A549 (cell line): ENCODE measurements around the gene INSIG2. TPM values are rescaled to one million over a fixed set of nuclear protein-coding genes. Genes with fewer than 3 reads are reported as not detected.

ENCODE experiments used
- ATAC-seq, 2 experiments: fragments of 200-7000 bp in 1 of 2; fragments of >200 bp in 1 of 2; cut with Nextera tagmentation in 1 of 2; cut with Tn5 transposase in 1 of 2; 3 replicates each; pipeline versions ENCODE4 v1.8.0 to v1.9.1; 2018 to 2020; ENCODE audit warnings: mild to moderate bottlenecking in 1 of 2, moderate library complexity in 1 of 2
- CTCF ChIA-PET: fragments of 300-600 bp; sonication (Branson Sonifier 250); formaldehyde crosslinking; extraction: SDS; loops from one replicate; lab custom pipeline; 2021; ENCODE audit warnings: antibody characterized with exemption, inconsistent platforms; lab: Yijun Ruan, JAX
- POLR2A ChIA-PET: fragments of 350-600 bp; formaldehyde crosslinking; extraction: SDS; loops from one replicate; lab custom pipeline; 2021; ENCODE audit warnings: antibody characterized with exemption, inconsistent platforms; lab: Yijun Ruan, JAX
- DNase-seq, 2 experiments: peaks; one replicate each; pipeline versions ENCODE4 v3.0.0 to v3.0.0-alpha.2; 2011 to 2016; ENCODE audit warnings: low read depth in 1 of 2, low spot score in 1 of 2
- FAIRE-seq: peaks from 2 replicates; lab custom pipeline; 2011; peaks lifted over from hg19 to GRCh38; lab: Jason Lieb, UNC
- H3K27ac ChIP-seq, 2 experiments: fragments of >200 bp; sonication (Bioruptor Twin); formaldehyde crosslinking; 3 replicates each; pipeline ENCODE4 v1.5.1; 2016 to 2017
- H3K4me1 ChIP-seq: fragments of >200 bp; sonication (Bioruptor Twin); formaldehyde crosslinking; 3 replicates; pipeline ENCODE4 v1.6.1; 2016
- H3K4me2 ChIP-seq: fragments of >200 bp; sonication (Bioruptor Twin); formaldehyde crosslinking; 3 replicates; pipeline ENCODE4 v1.6.1; 2016
- H3K4me3 ChIP-seq: fragments of >200 bp; sonication (Bioruptor Twin); formaldehyde crosslinking; 3 replicates; pipeline ENCODE4 v1.5.1; 2016
- H3K9me3 ChIP-seq: fragments of >200 bp; sonication (Bioruptor Twin); formaldehyde crosslinking; 3 replicates; pipeline ENCODE4 v1.6.1; 2016
- ATOH8 ChIP-seq: fragments of 250-450 bp; sonication (Bioruptor Pico); IDR thresholded peaks from 2 replicates; pipeline ENCODE4 v1.5.0; 2020; ENCODE audit warnings: low read depth, mild to moderate bottlenecking, moderate library complexity
- BCL3 ChIP-seq: fragments of >200 bp; sonication (Bioruptor Twin); formaldehyde crosslinking; IDR thresholded peaks from 3 replicates; pipeline ENCODE4 v1.6.1; 2016
- CBX8 ChIP-seq: fragments of 200-600 bp; sonication (generic); IDR thresholded peaks from 2 replicates; pipeline ENCODE4 v1.6.1; 2016
- CTCF ChIP-seq: fragments of >200 bp; sonication (Bioruptor Twin); formaldehyde crosslinking; IDR thresholded peaks from 3 replicates; pipeline ENCODE4 v1.5.1; 2016
- EHF ChIP-seq: fragments of 250-450 bp; sonication (Bioruptor Pico); IDR thresholded peaks from 2 replicates; pipeline ENCODE4 v1.5.0; 2020; ENCODE audit warnings: mild to moderate bottlenecking
- FOSB ChIP-seq: fragments of 250-450 bp; sonication (Bioruptor Pico); IDR thresholded peaks from 2 replicates; pipeline ENCODE4 v1.5.0; 2020; ENCODE audit warnings: mild to moderate bottlenecking, moderate library complexity
- GATA3 ChIP-seq: IDR thresholded peaks from 2 replicates; pipeline ENCODE4 v1.6.1; 2012; ENCODE audit warnings: borderline replicate concordance
- HEYL ChIP-seq: fragments of 250-450 bp; sonication (Bioruptor Pico); IDR thresholded peaks from 2 replicates; pipeline ENCODE4 v1.8.0; 2021; ENCODE audit warnings: mild to moderate bottlenecking, moderate library complexity
- HOXA7 ChIP-seq: fragments of 250-450 bp; sonication (Bioruptor Pico); IDR thresholded peaks from 2 replicates; pipeline ENCODE4 v1.5.0; 2020; ENCODE audit warnings: mild to moderate bottlenecking, moderate library complexity
- HOXB5 ChIP-seq: fragments of 250-450 bp; sonication (Bioruptor Pico); IDR thresholded peaks from 2 replicates; pipeline ENCODE4 v1.5.0; 2020; ENCODE audit warnings: mild to moderate bottlenecking, moderate library complexity
- POLR2A ChIP-seq: IDR thresholded peaks from 2 replicates; pipeline ENCODE4 v1.6.1; 2012; ENCODE audit warnings: mild to moderate bottlenecking, low read length
- RAD21 ChIP-seq, 2 experiments: fragments of >200 bp in 1 of 2; sonication (Bioruptor Twin) in 1 of 2; formaldehyde crosslinking in 1 of 2; IDR thresholded peaks in 1 of 2; conservative IDR thresholded peaks in 1 of 2; 2 replicates in 1 of 2; 3 replicates in 1 of 2; pipeline ENCODE4 v1.6.1; 2012 to 2018; ENCODE audit warnings: inconsistent platforms in 1 of 2
- RCOR1 ChIP-seq: fragments of 150-350 bp; IDR thresholded peaks from 2 replicates; pipeline ENCODE4 v1.6.1; 2014; ENCODE audit warnings: antibody characterized with exemption, low read length, low read depth
- SMC3 ChIP-seq: fragments of >200 bp; sonication (Bioruptor Twin); formaldehyde crosslinking; IDR thresholded peaks from 3 replicates; pipeline ENCODE4 v1.6.1; 2018; ENCODE audit warnings: inconsistent platforms
- TFCP2L1 ChIP-seq: fragments of 250-450 bp; sonication (Bioruptor Pico); IDR thresholded peaks from 2 replicates; pipeline ENCODE4 v1.5.0; 2021; ENCODE audit warnings: mild to moderate bottlenecking
- ZC3H11A ChIP-seq: fragments of 450-650 bp; IDR thresholded peaks from 2 replicates; pipeline ENCODE4 v1.6.1; 2014; ENCODE audit warnings: antibody characterized with exemption, mild to moderate bottlenecking
- ZFP36 ChIP-seq: fragments of 450-650 bp; IDR thresholded peaks from 2 replicates; pipeline ENCODE4 v1.6.1; 2014; ENCODE audit warnings: borderline replicate concordance; ENCODE audit not compliant: partially characterized antibody
- WGBS: methylation state at CpG from one replicate; pipeline ENCODE4 v1.1.6; 2017; ENCODE audit errors: missing lambda C conversion rate; 5-methylcytosine and 5-hydroxymethylcytosine counted together
- polyA plus RNA-seq, 4 experiments: library from polyadenylated mRNA; depleted of rRNA in 3 of 4; stranded (reverse); fragments of >200 nt; fragmentation: RNase III in 1 of 4; extraction: RNeasy Plus Mini Kit Qiagen cat#74134 plus additional on column Dnase treatment in 1 of 4; gene quantifications; 2 replicates in 3 of 4; 3 replicates in 1 of 4; pipeline ENCODE4 v1.2.3, GENCODE V29; 2011 to 2017
- TF ChIP-seq, protein P1 (sequence below): fragments of 450-650 bp; IDR thresholded peaks from 2 replicates; pipeline ENCODE4 v1.6.1; 2014; ENCODE audit warnings: antibody characterized with exemption
- TF ChIP-seq, protein P2 (sequence below): IDR thresholded peaks from 2 replicates; pipeline ENCODE4 v1.6.1; 2012

The INSIG2 gene
- polyA plus RNA-seq, 2 of the 4 experiments (the other 2 are of a cell fraction): 12.1 to 23.4 TPM

- Histone ChIP-seq H3K9me3 (peaks cover 4% of the 10 kb centered on the region; the same call in 1 of the 3 replicates), H3K4me2 (no peak overlapping the region), H3K27ac (no peak overlapping the region), H3K4me3 (no peak overlapping the region), H3K4me1 (peaks cover 19% of the 10 kb centered on the region; the same call in 2 of the 3 replicates)
- no peak for ATAC-seq
- TF ChIP-seq POLR2A (no peak), CBX8 (no peak), TFCP2L1 (CRISPR knock-in tag) (no peak), GATA3 (no peak), HEYL (CRISPR knock-in tag) (no peak), RCOR1 (no peak), ATOH8 (CRISPR knock-in tag) (no peak), FOSB (CRISPR knock-in tag) (no peak), HOXA7 (CRISPR knock-in tag) (no peak), ZFP36 (no peak), EHF (CRISPR knock-in tag) (no peak), HOXB5 (CRISPR knock-in tag) (no peak), SMC3 (no peak), ZC3H11A (no peak), BCL3 (no peak)
- TF ChIP-seq, protein P1, sequence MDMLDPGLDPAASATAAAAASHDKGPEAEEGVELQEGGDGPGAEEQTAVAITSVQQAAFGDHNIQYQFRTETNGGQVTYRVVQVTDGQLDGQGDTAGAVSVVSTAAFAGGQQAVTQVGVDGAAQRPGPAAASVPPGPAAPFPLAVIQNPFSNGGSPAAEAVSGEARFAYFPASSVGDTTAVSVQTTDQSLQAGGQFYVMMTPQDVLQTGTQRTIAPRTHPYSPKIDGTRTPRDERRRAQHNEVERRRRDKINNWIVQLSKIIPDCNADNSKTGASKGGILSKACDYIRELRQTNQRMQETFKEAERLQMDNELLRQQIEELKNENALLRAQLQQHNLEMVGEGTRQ: no peak
- TF ChIP-seq, protein P2, sequence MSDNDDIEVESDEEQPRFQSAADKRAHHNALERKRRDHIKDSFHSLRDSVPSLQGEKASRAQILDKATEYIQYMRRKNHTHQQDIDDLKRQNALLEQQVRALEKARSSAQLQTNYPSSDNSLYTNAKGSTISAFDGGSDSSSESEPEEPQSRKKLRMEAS: no peak
- no peak for FAIRE-seq
- ChIA-PET POLR2A (no interaction called here), CTCF (interaction anchor here (1.0 to 7.0 kb wide), 7 partner anchors 13 to 821 kb away, joined by 3 to 63 read pairs (median 5); no protein-coding TSS in a partner anchor)
- DNase-seq: no peak
- 14% methylated on average over 1 of the region's 1 CpG for WGBS
These were observed 43.0 kb upstream of the INSIG2 start for GRCh38 chr2:118045286-118045685.

GRCh38 chr2:118046634-118047210, 41.5 kb upstream of the INSIG2 start:
- Histone ChIP-seq H3K9me3 (peaks cover 4% of the 10 kb centered on the region; the same call in 1 of the 3 replicates), H3K4me3 (peak overlapping the region; percentile 31; the same call in 1 of the 3 replicates), H3K4me2 (peak overlapping the region; percentile 76), H3K27ac (no peak overlapping the region), H3K4me1 (peaks cover 19% of the 10 kb centered on the region; the same call in 2 of the 3 replicates)
- 3% methylated on average over 4 of the region's 4 CpGs for WGBS
- ATAC-seq (peak; percentile 63 to 71; a peak in 3 of 6 replicates), FAIRE-seq (no peak), DNase-seq (peak; percentile 18 to 48)
- POLR2A ChIA-PET: interaction anchor here (1.1 kb wide), 1 partner anchor 33 kb away, joined by 3 read pairs; the partner anchor contains the start of gene CCDC93
- TF ChIP-seq ATOH8 (CRISPR knock-in tag) (no peak), SMC3 (peak; percentile 71), RAD21 (conservative IDR thresholded peaks at IDR 0.05 in 1 of 2, IDR thresholded peaks at IDR 0.05 in 1 of 2) (peak; percentile 80 to 83), CTCF (peak; percentile 80)
- CTCF ChIA-PET: interaction anchor here (0.7 to 7.0 kb wide), 30 partner anchors 10 to 958 kb away, joined by 3 to 63 read pairs (median 4); partner anchors contain the start of genes CCDC93 and INSIG2
